WERI-Rb-1 (cell line): ENCODE results near the gene KIF5A.
"Not testable (repeated sequence)": the region's sequence is repeated elsewhere in the genome, so short reads cannot be mapped to it uniquely, and the experiment has no call there.

Source experiments
- DNase-seq: peaks from one replicate; pipeline ENCODE4 v3.0.0-alpha.2; 2020
- H3K27ac ChIP-seq: fragments of 250-450 bp; sonication (Bioruptor Pico); 2 replicates; pipeline ENCODE4 v1.5.1; 2020; ENCODE audit warnings: mild to moderate bottlenecking, moderate library complexity
- H3K27me3 ChIP-seq: fragments of 250-450 bp; sonication (Bioruptor Pico); 2 replicates; pipeline ENCODE4 v1.5.1; 2021; ENCODE audit warnings: mild to moderate bottlenecking, low read depth, moderate library complexity; ENCODE audit not compliant: insufficient read depth, severe bottlenecking
- H3K36me3 ChIP-seq: fragments of 250-450 bp; sonication (Bioruptor Pico); 2 replicates; pipeline ENCODE4 v1.5.1; 2020; ENCODE audit warnings: mild to moderate bottlenecking, moderate library complexity
- H3K4me3 ChIP-seq: 2 replicates; pipeline ENCODE4 v1.5.1; 2011; ENCODE audit warnings: low read depth, mild to moderate bottlenecking, control low read depth, low read length
- H3K9me3 ChIP-seq: fragments of 250-450 bp; sonication (Bioruptor Pico); 2 replicates; pipeline ENCODE4 v1.5.1; 2021; ENCODE audit warnings: mild to moderate bottlenecking, moderate library complexity; ENCODE audit not compliant: severe bottlenecking
- TF ChIP-seq, protein P1 (sequence below): IDR thresholded peaks from 2 replicates; pipeline ENCODE4 v1.5.1; 2011; ENCODE audit warnings: low read depth, mild to moderate bottlenecking, control low read depth, inconsistent platforms, low read length

KIF5A gene

DNA sequence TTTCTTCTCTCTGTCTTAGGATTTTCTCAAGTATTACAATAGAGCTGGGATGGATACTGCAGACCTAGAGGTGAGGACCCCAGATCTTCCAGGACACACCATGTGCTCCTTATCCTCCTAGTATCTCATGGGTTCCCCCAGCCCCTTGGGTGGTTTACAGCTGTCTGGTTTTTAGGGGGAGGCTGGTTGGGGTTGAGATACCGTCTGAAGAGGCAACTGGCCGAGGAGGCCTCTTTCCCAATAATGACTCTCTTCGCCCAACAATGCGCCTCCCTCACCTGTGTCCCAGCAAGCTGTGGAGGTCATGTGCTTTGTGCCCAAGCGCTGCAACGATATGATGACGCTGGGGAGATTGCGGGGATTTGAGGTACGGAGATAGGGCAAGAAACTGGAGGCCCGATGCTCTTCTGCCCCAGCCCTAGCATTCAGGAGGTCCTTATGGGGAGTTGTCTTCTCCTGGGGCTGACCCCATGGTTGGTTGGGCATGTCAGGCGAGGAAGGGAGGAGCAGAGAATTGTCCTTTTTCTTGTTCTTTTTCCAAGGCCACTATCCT is 65.2 kb downstream of the KIF5A start:
- H3K27ac ChIP-seq, result no peak overlapping the region
- TF ChIP-seq, protein P1, sequence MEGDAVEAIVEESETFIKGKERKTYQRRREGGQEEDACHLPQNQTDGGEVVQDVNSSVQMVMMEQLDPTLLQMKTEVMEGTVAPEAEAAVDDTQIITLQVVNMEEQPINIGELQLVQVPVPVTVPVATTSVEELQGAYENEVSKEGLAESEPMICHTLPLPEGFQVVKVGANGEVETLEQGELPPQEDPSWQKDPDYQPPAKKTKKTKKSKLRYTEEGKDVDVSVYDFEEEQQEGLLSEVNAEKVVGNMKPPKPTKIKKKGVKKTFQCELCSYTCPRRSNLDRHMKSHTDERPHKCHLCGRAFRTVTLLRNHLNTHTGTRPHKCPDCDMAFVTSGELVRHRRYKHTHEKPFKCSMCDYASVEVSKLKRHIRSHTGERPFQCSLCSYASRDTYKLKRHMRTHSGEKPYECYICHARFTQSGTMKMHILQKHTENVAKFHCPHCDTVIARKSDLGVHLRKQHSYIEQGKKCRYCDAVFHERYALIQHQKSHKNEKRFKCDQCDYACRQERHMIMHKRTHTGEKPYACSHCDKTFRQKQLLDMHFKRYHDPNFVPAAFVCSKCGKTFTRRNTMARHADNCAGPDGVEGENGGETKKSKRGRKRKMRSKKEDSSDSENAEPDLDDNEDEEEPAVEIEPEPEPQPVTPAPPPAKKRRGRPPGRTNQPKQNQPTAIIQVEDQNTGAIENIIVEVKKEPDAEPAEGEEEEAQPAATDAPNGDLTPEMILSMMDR, result no peak

DNA sequence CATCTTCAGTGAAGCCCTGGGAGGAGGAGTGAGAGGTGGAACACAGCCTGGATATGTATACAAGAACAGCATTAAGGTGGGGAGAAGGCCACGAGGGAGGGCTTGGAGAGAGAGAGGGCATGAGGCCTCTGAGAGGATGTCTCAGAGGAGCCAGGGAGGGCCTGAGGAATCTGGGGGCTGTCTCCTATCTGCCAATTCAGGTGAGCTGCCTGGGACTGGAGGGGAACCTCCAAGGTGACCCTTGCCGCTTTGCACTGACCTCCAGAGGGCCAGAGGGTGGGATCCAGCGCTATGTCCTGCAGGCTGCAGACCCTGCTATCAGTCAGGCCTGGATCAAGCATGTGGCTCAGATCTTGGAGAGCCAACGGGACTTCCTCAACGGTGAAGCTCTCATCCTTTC is 65.8 kb downstream of the KIF5A start:
- Histone ChIP-seq H3K36me3 (peaks cover 66% of the 10 kb centered on the region), H3K4me3 (no peak overlapping the region), H3K27ac (no peak overlapping the region), H3K27me3 (no peaks in the 10 kb centered on the region), H3K9me3 (no peaks in the 10 kb centered on the region)
- TF ChIP-seq, protein P1, result no peak
- no peak for DNase-seq

More for the DNA sequence above, 65.2 kb downstream of the KIF5A start:
- no peaks in the 10 kb centered on the region for H3K9me3 ChIP-seq
- no peaks in the 10 kb centered on the region for H3K27me3 ChIP-seq
- DNase-seq, result no peak
- H3K36me3 ChIP-seq, result peaks cover 60% of the 10 kb centered on the region
- no peak overlapping the region for H3K4me3 ChIP-seq

DNA sequence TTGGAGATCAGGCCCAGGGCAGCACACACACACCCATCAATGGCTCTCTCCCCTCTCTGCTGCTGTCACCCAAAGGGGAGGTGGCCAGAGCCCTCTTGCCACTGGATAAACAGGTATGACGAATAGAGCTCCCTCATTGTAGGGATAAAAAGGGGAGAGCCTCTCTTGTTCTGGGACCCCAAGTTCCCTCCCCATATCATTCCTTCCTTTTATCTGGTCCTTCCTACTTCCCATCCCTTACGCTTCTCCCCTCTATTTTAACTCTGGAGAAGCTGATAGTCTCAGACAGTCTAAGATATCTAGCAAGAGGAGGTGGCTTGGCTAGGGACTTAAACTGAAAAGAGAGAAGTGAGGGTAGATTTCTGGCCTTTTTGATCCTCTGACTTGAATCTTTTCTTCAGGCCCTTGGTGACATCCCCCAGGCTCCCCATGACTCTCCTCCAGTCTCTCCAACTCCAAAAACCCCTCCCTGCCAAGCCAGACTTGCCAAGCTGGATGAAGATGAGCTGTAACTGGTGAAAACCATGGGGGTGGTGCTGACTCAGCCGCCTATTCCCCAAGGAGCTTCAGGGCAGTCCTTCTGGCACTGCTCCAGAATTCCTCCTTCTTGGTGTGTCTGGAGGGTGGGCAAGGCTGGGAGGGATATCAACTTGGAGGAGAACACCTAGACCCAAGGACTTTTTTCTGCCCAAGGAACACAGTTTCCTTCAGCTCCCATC is 66.7 kb downstream of the KIF5A start:
- Histone ChIP-seq H3K4me3 (no peak overlapping the region), H3K27me3 (no peaks in the 10 kb centered on the region), H3K9me3 (no peaks in the 10 kb centered on the region), H3K36me3 (peaks cover 73% of the 10 kb centered on the region), H3K27ac (no peak overlapping the region)
- DNase-seq, result no peak
- TF ChIP-seq, protein P1, result no peak

DNA sequence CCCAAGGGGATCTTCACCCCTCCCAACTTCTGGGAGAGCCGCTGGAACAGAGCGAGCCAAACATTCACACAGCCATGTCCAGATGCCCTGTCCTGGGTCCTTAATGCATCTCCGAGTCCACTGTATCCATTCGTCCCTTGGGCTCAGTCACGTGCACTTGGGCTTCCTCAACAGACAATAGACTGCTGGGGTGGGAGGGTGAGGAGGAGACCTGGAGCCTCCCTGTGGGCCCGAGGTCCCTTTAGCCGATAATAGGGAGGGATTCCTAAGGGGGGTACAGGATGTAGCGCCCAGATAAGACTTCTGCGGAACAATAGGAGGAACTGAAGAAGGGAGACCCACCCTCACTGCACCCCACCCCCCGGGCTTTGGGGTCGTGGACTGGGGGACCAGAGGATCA is 68.1 kb downstream of the KIF5A start:
- Histone ChIP-seq H3K27me3 (no peaks in the 10 kb centered on the region), H3K27ac (no peak overlapping the region), H3K36me3 (peaks cover 85% of the 10 kb centered on the region), H3K9me3 (no peaks in the 10 kb centered on the region), H3K4me3 (no peak overlapping the region)
- TF ChIP-seq, protein P1, result no peak
- DNase-seq, result no peak

DNA sequence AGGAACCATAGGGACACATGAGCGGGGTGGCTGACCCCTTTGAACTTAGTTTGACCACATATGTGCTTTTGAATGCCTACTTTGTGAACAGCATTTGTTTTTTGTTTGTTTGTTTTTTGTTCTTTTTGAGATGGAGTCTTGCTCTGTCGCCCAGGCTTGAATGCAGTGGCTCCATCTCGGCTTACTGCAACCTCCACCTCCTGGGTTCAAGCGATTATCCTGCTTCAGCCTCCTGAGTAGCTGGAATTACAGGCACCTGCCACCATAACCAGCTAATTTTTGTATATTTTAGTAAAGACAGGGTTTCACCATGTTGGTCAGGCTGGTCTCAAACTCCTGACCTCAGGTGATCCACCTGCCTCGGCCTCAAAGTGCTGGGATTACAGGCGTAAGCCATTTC is 68.6 kb downstream of the KIF5A start:
- not testable (repeated sequence) for H3K27ac ChIP-seq, H3K9me3 ChIP-seq, DNase-seq, H3K4me3 ChIP-seq, H3K27me3 ChIP-seq
- peaks cover 82% of the 10 kb centered on the region for H3K36me3 ChIP-seq

DNA sequence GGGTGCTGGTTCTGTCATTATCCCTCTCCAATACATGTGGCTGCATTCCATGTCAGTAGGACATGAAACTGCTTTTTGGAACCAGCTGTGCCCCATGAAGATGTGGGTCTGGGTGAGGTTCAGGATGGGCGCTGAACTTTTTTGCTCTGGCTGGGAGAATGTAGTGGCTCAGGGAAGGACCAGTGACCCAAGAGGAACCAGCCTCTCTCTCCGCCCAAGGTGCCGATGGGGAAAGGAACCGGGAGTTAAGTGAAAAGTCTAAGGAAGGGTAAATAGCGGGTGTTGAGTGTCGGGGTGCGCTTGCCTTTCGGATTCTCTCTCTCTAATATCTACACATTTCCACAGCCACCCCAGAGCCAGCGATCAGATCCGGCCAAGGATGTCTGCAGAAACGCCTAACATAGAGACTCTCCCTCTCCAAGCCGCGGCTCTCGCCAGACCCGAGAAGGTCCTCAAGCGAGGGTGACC is 69.2 kb downstream of the KIF5A start:
- no peak overlapping the region for H3K4me3 ChIP-seq
- H3K27me3 ChIP-seq, result no peaks in the 10 kb centered on the region
- H3K27ac ChIP-seq, result no peak overlapping the region; the same call in 1 of the 2 replicates
- no peaks in the 10 kb centered on the region for H3K9me3 ChIP-seq
- TF ChIP-seq, protein P1, result no peak
- DNase-seq, result no peak
- H3K36me3 ChIP-seq, result peaks cover 78% of the 10 kb centered on the region
